NCI-H1105 (cell line): ENCODE data around the gene GDF7.

Source experiments
- DNase-seq: peaks from one replicate; lab custom pipeline; 2025; lab: John Stamatoyannopoulos, UW

The GDF7 gene

DNA sequence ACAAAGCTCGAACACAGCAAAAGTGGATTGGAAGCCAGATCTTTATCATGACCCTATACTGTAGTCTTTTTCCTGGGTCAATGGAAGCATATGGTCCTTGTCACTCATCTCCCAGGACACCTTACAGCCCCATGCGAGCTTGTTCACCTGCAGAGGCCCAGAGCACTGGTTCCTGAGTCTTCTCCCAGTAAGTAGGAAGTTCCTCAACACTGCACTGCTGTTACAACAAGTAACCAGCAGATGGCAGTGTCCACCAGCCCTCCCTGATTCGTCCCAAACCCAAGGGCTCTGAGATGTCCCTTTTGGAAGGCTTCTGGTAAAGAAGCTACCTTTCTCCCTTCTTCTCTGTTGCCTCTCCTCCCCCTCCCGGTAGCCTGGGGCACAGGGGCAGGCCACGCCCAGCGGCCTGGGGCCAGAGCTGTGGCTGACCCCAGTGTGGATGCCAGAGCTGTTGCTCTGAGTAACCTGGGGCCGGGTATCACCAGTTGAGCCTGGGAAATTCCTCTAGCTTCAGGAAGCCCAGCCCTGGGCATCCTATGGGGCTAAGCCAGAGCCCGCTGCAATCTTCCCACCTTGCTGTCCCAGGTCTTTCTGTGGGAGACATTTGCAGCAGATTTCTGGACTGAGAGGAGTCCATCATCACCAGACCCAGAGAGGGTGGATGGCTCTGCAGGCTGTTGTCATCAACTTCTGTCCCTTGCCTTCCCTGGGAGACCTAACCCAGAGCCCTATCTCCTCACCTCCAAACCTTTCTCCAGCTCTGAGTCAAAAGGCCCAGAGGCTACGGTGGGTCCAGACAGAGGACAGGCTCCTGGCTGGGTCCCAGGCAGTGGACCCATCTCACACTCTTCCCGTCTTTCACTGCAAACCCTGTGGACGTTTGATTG lies 5.3 kb upstream of the GDF7 start:
- peak; percentile 14 for DNase-seq

DNA sequence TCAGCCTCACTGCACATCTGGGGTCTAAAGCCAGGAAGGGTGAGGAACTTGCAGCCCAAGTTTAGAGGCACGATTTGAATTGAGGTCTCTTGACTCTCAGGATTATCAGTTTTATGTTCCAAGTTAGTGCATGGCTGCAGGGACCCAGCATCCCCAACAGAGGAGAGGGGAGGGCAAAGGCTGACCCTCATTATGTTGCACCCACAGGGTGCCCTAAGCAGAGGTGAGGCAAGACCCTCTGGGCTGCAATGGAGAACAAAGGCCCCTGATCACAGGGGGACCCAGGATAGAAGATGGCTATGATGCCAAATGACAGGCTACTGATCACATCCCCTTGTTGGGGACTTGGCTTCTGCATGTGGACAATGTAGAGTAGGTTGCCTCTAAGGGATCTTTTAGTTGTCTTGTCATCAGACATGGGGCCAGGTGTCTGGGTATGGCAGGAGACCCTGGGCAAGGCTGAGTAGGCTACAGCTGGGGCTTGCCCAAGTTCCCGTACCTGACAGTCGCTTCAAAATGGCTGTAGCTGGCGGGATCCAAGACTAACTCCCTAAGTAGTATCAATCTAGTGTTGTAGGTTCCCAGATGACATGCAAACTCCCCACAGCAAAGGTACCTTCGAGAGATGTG lies 4.5 kb upstream of the GDF7 start:
- no peak for DNase-seq

DNA sequence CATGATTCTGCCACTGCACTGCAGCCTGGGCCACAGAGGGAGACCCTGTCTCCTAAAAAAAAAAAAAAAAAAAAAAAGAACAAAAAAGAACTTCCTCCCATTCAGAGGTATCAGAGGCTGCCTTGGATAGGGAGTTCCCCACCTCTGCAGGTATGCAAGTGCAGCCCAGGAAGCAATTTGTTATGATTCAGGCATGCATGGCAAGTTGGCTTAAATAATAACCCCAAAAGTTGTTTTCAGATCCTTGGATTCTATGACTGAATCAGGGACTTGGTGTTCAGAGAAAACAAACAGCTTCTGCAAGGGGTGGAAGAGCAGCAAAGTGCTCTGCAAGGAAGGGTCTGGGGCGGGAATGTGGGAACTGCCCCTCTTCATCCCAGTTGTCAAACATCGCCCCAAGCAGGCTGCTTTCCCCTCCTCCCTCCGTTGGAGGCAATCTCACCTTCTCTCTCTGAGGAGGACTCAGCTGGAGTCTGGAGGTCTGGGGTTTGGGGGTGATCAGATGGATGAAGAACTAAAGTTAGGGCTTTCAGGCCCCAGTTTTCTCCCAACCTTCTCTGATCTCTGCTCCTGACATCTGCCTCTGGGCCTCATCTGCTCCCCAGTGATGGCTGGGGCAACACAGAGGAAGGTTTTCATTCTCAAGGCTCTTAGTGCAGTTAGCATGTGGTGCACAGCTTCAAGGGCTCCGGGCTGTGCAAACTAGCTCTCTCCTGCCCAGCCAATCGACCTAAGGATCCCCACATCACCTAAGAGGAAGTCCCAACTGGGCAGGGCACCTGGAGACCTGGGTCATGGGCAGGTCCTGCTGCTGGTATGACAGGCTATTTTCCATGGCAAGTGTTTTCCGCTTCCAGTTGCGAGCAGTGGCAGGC lies 3.5 kb upstream of the GDF7 start:
- DNase-seq = no peak

DNA sequence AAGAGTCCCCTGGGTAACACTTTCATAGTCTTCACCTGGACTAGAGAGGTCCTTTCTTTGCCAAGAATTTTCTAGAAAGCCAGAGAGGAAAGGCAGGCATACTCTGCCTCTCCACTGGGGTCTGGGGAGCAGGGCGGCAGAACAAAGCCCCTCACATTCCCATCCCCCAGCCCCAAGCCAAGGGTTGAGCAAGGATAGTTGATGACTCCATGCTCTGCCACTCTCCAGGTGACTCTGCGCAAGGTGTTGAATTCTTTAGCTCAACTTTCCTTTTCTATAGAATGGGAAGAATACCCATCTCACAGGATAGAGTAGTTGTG lies 2.9 kb upstream of the GDF7 start:
- no peak for DNase-seq

DNA sequence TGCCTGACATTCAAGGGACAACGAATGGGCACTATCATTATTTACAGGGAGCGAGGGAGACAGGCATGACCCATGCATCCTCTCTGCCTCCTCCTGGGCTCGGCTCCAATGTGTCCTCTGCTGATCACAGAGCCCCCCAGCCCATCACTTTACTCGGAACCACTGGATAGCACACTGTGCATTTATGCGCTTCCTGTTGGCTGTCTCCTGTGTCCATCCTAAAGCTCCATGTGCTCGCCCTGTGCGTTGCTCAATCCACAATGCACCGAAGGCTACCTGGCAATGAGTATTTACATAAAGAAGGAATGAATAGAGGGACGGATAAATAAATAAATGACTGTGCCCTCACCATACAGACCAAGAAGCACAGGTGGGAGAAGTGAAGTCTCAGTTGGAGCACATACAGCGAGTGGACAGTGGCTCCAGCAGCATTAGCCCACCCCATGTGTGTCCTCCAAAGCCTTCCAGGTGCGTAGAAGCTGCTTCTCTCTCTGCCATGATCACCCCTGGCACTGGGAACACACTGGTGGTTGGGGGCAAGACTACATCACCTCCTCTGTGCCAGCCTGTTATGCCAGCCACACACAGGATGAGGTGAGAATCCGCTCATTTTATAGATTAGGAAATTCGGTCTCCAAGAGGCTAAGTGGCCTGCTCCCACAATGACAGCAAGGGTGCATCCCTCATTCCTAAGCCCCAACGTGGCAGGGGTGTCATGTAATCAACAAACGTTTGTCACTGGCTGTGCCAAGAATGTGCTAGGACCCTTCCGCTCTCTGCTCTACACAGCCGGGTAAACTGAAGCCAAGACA lies 2.3 kb upstream of the GDF7 start:
- no peak for DNase-seq

DNA sequence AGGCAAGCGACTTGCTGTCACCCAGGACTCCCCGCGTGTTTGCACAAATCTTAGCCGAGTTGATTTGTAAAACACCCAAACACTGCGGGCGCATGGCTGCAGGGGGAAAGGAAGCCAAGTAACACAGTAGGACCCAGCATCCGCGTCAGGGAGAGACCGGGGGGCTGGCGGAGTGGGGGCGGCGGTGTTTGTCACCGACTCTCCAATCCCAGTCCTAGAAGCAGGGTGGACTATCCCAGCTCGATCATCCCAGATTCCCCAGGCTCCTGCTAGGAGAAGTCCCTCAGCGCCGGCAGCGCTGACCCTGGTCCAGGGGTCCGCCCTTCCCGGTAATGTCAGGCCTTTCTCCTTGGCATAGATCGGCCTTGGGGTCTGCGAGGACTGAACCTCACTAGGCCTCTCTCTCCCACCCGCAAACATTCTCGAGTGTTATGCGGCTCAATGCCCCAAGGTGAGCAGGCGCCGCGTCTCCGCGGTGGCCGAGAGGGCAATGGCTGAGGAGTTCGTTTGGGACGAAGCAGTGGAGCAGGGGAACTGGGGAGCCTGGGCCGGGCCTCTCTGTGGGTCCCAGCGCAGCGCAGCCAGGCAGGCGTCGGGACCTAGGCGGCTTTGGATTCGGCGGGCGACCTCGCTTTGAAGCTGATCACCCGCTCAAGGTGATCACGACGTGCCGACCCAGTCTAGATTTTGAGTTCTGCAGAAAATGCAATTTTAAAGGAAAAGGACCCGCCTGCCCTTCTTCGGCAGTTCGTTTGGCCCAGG lies 1.5 kb upstream of the GDF7 start:
- DNase-seq = no peak

DNA sequence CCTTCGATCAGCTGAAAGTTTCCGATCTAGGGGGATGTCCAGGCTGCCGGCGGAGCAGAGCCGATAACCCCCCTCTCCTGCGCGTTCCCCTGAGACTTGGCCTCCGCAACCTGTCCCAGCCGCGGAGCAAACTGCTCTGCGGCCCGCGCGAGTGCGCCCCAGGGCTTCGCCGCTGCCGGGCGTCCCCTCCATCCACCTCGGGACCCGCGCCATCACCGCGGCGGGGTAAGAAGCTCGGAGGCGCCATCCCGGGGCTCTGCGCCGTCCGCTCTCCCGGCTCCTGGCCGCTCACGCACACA lies 990 bp upstream of the GDF7 start:
- DNase-seq = no peak

DNA sequence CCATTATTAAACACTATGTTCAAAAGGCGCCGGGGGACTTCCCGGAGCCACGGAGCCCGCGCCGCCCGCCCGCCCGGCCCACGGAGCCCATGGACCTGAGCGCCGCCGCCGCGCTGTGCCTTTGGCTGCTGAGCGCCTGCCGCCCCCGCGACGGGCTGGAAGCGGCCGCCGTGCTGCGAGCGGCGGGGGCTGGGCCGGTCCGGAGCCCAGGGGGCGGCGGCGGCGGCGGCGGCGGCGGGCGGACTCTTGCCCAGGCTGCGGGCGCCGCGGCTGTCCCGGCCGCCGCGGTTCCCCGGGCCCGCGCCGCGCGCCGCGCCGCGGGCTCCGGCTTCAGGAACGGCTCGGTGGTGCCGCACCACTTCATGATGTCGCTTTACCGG lies 197 bp downstream of the GDF7 start:
- DNase-seq = no peak

DNA sequence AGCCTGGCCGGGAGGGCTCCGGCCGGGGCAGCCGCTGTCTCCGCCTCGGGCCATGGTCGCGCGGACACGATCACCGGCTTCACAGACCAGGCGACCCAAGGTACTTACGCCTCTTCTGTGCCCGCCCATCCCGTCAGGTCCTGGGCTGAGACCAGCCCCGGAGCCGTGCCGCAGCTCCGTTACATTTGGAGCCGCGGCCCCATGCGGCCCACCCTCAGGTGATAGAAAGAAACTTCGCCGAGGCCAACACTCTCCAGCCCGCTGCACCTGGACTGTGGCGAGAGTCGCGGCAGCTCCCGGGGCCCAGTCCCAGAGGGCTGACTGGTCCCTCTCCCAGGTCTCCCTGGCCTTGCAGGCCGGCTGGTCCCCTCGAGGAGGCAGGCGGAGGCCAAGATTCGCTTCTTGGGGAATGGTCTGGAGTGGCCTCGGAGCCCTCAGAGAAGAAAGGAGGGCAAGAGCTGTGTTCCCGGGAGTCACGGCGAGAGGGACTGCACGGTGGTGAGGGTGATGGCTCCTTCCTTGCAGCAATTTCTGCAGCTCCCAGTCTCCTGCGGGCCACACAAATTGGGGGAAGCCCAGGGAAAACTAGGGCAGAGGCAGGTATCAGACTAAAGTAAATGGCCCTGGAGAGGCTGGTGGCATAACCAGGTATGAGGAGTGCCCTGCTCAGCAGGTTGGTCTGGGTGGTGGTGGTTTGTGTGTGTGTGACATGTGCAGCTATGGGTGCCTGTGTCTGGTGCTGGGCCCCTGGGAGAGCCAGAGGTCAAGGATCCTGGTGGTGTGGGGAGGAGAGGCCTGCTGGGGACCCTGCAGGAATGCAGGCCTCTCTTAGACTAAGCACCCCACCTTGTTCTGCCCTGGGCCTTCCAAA lies 822 bp downstream of the GDF7 start:
- no peak for DNase-seq

DNA sequence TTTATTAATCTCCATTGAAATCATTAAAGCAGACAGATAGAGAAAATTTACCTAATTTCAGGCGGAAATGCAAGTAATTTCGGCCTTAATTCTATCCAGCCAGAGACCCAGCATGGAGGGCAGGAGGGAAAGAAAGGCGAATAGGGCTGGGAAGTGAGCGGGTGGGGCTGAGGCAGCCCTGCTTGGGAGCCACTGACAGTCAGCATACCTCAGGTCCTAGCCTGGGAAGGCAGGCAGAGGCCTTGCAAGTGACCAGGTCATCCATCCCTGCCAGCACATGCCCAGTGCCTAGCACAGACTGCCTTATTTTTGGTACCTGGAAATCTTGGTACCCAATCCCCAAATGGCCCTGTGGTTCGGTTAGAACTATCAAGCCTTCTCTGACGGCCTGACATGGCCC lies 1.5 kb downstream of the GDF7 start:
- DNase-seq = no peak

DNA sequence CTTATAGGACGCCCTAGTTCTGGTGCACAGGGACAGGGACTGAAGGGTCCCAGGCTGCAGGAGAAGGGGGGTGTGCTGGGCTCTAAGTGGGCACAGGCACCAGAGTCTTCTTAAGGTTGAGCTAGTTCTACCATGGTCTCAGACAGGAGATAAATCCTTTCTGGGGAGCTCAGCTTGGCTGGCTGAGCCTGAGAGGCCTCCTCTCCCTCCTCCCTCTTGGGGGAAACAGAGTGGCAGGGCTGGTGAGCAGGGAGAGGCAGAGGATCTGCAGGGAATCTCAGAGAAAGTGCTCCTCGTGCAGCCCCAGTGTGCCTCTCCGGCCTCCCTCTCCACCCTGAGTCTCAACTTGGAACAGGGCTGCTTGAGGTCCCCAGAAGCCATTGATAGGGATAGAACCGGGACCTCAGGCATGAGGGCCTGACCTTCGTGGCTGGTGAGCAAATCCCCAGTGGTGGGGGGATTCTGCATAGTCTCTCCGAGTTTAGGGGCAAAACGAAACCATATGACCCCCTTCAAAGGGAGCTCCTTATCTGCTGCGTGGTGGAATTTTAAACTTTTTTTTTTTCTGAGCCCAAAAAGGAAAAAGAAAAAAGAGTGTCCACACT lies 2.0 kb downstream of the GDF7 start:
- DNase-seq = no peak

DNA sequence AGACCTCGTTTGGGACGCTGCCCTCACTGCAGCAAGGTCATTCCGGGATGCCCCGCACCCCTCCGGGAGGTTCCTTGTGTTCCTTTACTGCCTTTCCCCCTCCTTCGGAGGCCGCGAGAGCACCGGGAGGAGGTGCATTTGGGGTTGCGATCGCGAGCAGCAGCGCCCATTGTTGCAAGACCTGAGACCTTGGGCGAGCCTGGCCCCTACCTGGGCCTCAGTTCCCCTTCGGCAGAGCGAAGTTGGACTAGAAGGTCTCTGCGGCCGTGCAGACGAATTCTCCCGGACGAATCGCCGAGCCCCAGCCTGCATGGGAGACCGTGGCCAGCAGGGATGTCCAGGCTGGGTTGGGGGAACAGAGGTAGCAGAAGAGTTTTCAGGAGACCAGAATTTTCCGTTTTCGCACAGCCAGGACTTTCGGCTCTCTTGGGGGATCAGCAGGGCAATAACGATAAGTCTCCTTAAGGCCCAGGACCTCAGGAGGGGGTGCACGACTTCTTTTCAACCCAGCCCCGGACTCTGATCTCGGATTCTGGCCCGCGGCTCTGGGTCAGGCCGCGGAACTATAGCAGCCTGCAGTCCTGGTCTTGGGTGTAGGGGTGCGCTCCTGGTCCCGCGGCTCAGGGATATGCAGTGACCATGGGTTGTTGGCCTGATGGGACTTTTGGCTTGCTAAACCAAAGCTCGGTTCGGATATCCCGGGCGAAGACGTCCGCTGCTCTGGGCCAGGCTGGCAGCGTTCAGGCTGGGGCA lies 2.8 kb downstream of the GDF7 start:
- no peak for DNase-seq

DNA sequence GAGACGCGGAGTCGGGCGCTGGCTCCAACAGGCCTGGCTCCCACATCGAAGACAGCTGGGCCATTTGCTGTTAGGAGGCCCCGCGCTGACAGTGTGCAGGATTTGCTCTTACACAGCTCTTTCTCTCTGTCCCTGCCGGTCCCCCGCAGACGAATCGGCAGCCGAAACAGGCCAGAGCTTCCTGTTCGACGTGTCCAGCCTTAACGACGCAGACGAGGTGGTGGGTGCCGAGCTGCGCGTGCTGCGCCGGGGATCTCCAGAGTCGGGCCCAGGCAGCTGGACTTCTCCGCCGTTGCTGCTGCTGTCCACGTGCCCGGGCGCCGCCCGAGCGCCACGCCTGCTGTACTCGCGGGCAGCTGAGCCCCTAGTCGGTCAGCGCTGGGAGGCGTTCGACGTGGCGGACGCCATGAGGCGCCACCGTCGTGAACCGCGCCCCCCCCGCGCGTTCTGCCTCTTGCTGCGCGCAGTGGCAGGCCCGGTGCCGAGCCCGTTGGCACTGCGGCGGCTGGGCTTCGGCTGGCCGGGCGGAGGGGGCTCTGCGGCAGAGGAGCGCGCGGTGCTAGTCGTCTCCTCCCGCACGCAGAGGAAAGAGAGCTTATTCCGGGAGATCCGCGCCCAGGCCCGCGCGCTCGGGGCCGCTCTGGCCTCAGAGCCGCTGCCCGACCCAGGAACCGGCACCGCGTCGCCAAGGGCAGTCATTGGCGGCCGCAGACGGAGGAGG lies 3.5 kb downstream of the GDF7 start:
- DNase-seq = no peak

DNA sequence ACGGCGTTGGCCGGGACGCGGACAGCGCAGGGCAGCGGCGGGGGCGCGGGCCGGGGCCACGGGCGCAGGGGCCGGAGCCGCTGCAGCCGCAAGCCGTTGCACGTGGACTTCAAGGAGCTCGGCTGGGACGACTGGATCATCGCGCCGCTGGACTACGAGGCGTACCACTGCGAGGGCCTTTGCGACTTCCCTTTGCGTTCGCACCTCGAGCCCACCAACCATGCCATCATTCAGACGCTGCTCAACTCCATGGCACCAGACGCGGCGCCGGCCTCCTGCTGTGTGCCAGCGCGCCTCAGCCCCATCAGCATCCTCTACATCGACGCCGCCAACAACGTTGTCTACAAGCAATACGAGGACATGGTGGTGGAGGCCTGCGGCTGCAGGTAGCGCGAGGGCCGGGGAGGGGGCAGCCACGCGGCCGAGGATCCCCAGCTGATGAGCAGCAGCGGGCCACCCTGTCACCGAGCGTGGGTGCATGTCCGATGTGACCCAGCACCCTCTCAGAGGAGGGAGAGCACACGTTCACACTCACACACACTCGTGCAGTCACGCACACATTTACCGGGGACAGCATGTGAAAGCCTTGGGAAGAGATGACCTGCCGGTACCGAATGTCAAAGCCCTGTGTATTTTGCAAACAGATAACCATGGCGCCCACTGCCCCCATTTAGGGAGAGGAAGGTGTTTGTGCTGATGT lies 4.2 kb downstream of the GDF7 start:
- DNase-seq = no peak

DNA sequence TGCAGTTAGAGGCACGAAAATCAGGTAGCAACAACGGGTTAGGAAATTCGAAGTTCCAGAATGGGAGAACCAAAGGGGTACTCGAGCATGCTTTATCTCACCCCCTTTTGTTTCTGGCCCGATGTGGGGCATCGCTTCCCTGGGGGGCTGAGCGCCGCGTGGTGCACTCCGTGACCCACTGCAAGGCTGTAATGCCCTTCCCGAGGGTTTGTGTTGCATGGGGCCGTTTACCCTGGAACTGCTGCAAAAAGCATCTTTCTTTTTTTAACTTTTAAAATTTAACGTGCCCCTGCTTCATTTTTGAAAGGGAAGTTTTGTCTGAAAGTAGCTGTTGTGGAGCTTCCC lies 4.8 kb downstream of the GDF7 start:
- DNase-seq = no peak

DNA sequence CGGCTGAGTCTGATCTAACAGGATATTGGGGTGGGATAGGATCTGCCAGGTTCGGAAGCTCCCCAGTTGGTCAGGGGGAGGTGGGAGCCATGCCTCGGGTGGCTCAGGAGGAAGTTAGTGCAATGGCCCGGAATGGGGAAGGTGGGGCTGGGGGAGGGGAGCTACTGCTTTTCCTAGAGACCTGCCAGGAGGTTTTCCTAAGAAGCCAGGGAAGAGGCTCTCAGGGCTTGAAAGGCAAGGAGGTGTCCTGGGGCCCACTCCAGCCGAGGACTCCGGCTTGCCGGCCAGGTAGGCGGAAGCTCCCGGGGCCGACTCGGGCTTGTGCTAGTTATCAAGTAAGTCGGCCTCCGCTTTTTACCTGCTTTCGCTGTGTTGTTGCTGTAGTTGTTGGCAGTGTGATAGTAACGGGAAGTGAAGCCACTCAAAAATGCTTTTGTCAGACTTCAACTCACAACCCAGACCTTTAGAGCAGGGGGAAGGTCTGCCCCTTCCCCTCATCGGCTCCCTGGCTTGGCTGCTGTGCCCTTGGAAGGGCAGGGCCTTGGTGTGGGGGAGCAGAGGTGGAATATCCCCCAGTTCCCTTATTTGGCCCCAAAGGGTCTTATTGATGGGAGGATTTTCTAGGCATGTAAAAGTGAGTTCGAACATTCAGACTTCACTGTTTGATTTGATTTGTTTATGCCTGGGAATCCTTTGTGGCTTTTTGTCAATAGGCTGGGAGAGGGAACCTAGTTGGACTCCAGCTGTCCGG lies 5.4 kb downstream of the GDF7 start:
- DNase-seq = no peak

DNA sequence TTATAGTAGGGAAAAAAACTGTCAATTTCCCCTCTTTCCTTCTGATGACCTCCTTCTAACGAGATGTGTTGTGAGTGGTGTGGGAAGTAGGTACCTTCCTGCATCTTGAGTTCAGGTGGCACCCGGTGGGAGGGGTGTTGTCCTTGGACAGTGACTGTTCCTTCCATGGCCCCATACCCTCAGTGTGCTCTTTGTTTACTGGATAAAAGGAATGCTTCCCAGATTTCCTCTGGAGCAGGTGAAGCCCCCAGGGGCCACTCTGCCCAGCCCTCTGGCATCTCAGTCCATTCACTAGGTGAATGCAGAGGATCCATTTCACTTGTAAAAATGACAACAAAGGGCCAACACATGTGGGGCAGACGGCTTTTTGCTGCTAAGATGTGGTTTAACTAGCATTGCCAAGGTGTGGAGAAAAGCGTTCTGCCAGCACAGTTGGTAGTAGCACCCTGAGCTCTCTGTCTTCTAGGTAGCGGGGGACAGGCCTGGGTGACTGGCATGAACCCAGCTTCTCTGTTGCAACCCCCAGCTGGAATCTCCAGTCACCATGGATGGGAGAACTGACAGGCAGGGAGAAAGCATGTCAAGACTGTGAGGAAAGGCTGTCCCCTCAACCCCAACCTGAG lies 6.9 kb downstream of the GDF7 start:
- no peak for DNase-seq
